K562 (cell line): ENCODE results near the gene MATN1. TPM values are rescaled to one million over a fixed set of nuclear protein-coding genes. Genes with fewer than 3 reads are reported as not detected.
A peak's percentile ranks its signal among the peaks of the same experiment; 100 is the strongest.

Experiments used
- ATAC-seq: fragments of 200-7000 bp; cut with Tn5 transposase; 3 replicates; pipeline ENCODE4 v1.9.1; 2020; ENCODE audit warnings: moderate library complexity
- BruUV-seq: library from RNA; stranded (reverse); fragments of 400-500 nt; replicated peaks from 2 replicates; lab custom pipeline; 2021; lab: Mats Ljungman, UMichigan
- CTCF ChIA-PET: fragments of 300-600 bp; formaldehyde crosslinking; extraction: SDS; loops from one replicate; lab custom pipeline; 2021; ENCODE audit warnings: low intra/inter-chr PET ratio; lab: Yijun Ruan, JAX
- POLR2A ChIA-PET: fragments of 300-600, 350-650 bp; sonication (Branson Sonifier 250); formaldehyde crosslinking; extraction: SDS; loops from one replicate; lab custom pipeline; 2021; ENCODE audit warnings: antibody characterized with exemption, inconsistent platforms; lab: Yijun Ruan, JAX
- DNase-seq, 4 experiments: peaks; one replicate each; pipeline versions ENCODE4 v3.0.0 to v3.0.0-alpha.2; 2011 to 2018; ENCODE audit warnings: low spot score in 3 of 4, mixed read lengths in 3 of 4; ENCODE audit errors: extremely low read depth in 1 of 4
- FAIRE-seq: peaks from 2 replicates; lab custom pipeline; 2011; peaks lifted over from hg19 to GRCh38; lab: Jason Lieb, UNC
- H2AFZ ChIP-seq: 2 replicates; pipeline ENCODE4 v1.6.0; 2011; ENCODE audit warnings: low read depth, low read length, control low read depth, inconsistent platforms
- H3K27ac ChIP-seq: fragments of 200-600 bp; 3 replicates; pipeline ENCODE4 v1.8.0; 2011; ENCODE audit warnings: low read depth, mild to moderate bottlenecking, control low read depth, inconsistent platforms, low read length, moderate library complexity, mixed read lengths; ENCODE audit errors: extremely low read depth
- H3K27me3 ChIP-seq, 2 experiments: fragments of 300-600 bp in 1 of 2; 2 replicates in 1 of 2; 3 replicates in 1 of 2; pipeline versions ENCODE4 v1.6.0 to v1.8.0; 2011; ENCODE audit warnings: inconsistent platforms in 2 of 2, low read length in 2 of 2, mild to moderate bottlenecking in 1 of 2, mixed read lengths in 1 of 2, moderate library complexity in 1 of 2; ENCODE audit not compliant: control insufficient read depth in 2 of 2, insufficient read depth in 2 of 2
- H3K36me3 ChIP-seq: fragments of 300-600 bp; 3 replicates; pipeline ENCODE4 v1.8.0; 2011; ENCODE audit warnings: mild to moderate bottlenecking, low read length, inconsistent platforms; ENCODE audit not compliant: control insufficient read depth, insufficient read depth
- H3K4me1 ChIP-seq, 2 experiments: fragments of 200-600 bp in 1 of 2; replicated peaks in 1 of 2; 2 replicates in 1 of 2; 3 replicates in 1 of 2; pipeline versions ENCODE4 v1.5.1 to v1.8.0; 2011; ENCODE audit warnings: inconsistent platforms in 2 of 2, low read length in 2 of 2, mild to moderate bottlenecking in 1 of 2, mixed read lengths in 1 of 2, moderate library complexity in 1 of 2; ENCODE audit not compliant: control insufficient read depth in 2 of 2, insufficient read depth in 2 of 2
- H3K4me2 ChIP-seq: 2 replicates; pipeline ENCODE4 v1.6.1; 2011; ENCODE audit warnings: low read length, control low read depth, inconsistent platforms, mixed read lengths; ENCODE audit not compliant: insufficient read depth
- H3K4me3 ChIP-seq: fragments of 200-600 bp; sonication (generic), shearing (Covaris generic); 2 replicates; pipeline ENCODE4 v1.5.1; 2016; ENCODE audit warnings: control low read depth, inconsistent platforms
- H3K79me2 ChIP-seq: fragments of 200-600 bp; 3 replicates; pipeline ENCODE4 v1.8.0; 2011; ENCODE audit warnings: low read length, inconsistent platforms; ENCODE audit not compliant: control insufficient read depth, insufficient read depth
- H3K9ac ChIP-seq, 2 experiments: 2 replicates each; pipeline versions ENCODE4 v1.6.0 to v1.6.1; 2011; ENCODE audit warnings: low read depth in 2 of 2, low read length in 2 of 2, control low read depth in 1 of 2, inconsistent platforms in 1 of 2, mild to moderate bottlenecking in 1 of 2, mixed read lengths in 1 of 2; ENCODE audit not compliant: insufficient read depth in 1 of 2
- H3K9me1 ChIP-seq: one replicate; pipeline ENCODE4 v1.6.0; 2011; ENCODE audit warnings: inconsistent platforms, mild to moderate bottlenecking, low read length, moderate library complexity; ENCODE audit not compliant: control insufficient read depth, insufficient read depth
- H3K9me3 ChIP-seq: replicated peaks from 2 replicates; pipeline ENCODE4 v1.5.1; 2011; ENCODE audit warnings: low read depth, low read length, inconsistent platforms; ENCODE audit not compliant: control insufficient read depth, insufficient read depth
- H4K20me1 ChIP-seq: replicated peaks from 2 replicates; pipeline ENCODE4 v1.6.1; 2011; ENCODE audit warnings: low read length, inconsistent platforms, mixed read lengths; ENCODE audit not compliant: control insufficient read depth, insufficient read depth
- ATF7 ChIP-seq: fragments of 450-650 bp; IDR thresholded peaks from 2 replicates; pipeline ENCODE4 v1.7.1; 2014; ENCODE audit warnings: mild to moderate bottlenecking, moderate library complexity
- BRD4 ChIP-seq: fragments of 200-600 bp; sonication (generic); IDR thresholded peaks from 2 replicates; pipeline ENCODE4 v1.6.1; 2017; ENCODE audit warnings: inconsistent platforms
- CAMTA2 ChIP-seq: fragments of 250-450 bp; sonication (Bioruptor Pico); conservative IDR thresholded peaks from 2 replicates; pipeline ENCODE4 v1.5.1; 2022
- CBX2 ChIP-seq: fragments of 200-600 bp; sonication (generic); IDR thresholded peaks from one replicate; pipeline ENCODE4 v1.6.1; 2012; ENCODE audit warnings: mild to moderate bottlenecking, low read length, inconsistent platforms; ENCODE audit not compliant: insufficient read depth, poor library complexity, severe bottlenecking
- DPF2 ChIP-seq: fragments of 450-650 bp; IDR thresholded peaks from 2 replicates; pipeline ENCODE4 v1.6.1; 2016
- ERF ChIP-seq: fragments of 450-650 bp; formaldehyde crosslinking; IDR thresholded peaks from 2 replicates; pipeline ENCODE4 v1.4.0; 2020; ENCODE audit warnings: mild to moderate bottlenecking, mixed read lengths
- NCOA6 ChIP-seq: fragments of 450-650 bp; IDR thresholded peaks from 2 replicates; pipeline ENCODE4 v1.6.1; 2017; ENCODE audit warnings: mild to moderate bottlenecking
- PHF21A ChIP-seq: fragments of 450-650 bp; IDR thresholded peaks from 2 replicates; pipeline ENCODE4 v1.6.1; 2017; ENCODE audit warnings: low read depth, borderline replicate concordance
- RHOXF2B ChIP-seq: fragments of 250-450 bp; sonication (Bioruptor Pico); conservative IDR thresholded peaks from 2 replicates; pipeline ENCODE4 v1.5.1; 2021
- SMARCA5 ChIP-seq: fragments of 450-650 bp; IDR thresholded peaks from 2 replicates; pipeline ENCODE4 v1.6.1; 2016
- TEAD1 ChIP-seq, 2 experiments: fragments of 450-650 bp in 1 of 2; sonication (generic) in 1 of 2; formaldehyde crosslinking; IDR thresholded peaks; 2 replicates each; pipeline versions ENCODE4 v1.4.0 to v1.8.0; 2020 to 2022; ENCODE audit warnings: mild to moderate bottlenecking in 2 of 2, missing genetic modification reagents in 1 of 2
- ZKSCAN3 ChIP-seq: fragments of 250-450 bp; sonication (Bioruptor Pico); IDR thresholded peaks from 2 replicates; pipeline ENCODE4 v1.4.0; 2020
- ZNF197 ChIP-seq: fragments of 200-800 bp; sonication (Bioruptor generic); IDR thresholded peaks from 2 replicates; pipeline ENCODE4 v1.6.1; 2016; ENCODE audit warnings: low read depth, missing genetic modification characterization, missing compliant biosample characterization
- WGBS: fragments of 100-300 bp; shearing (Covaris generic); methylation state at CpG from one replicate; pipeline ENCODE4 v1.1.6; 2016; ENCODE audit warnings: low coverage, mixed read lengths; ENCODE audit not compliant: insufficient coverage; ENCODE audit errors: missing lambda C conversion rate; 5-methylcytosine and 5-hydroxymethylcytosine counted together
- in situ Hi-C: fragments of 300-500 bp; cut with MboI; formaldehyde crosslinking; loops from 4 replicates; pipeline ENCODE4 v1.15.0; 2018; ENCODE audit warnings: inconsistent platforms, mixed read lengths
- intact Hi-C: fragments of 100-400 bp; cut with micrococcal nuclease; formaldehyde crosslinking; loops from 2 replicates; pipeline ENCODE4 v1.14.2; 2022
- polyA plus RNA-seq, 8 experiments: library from polyadenylated mRNA; depleted of rRNA in 4 of 8; stranded (reverse) in 5 of 8; unstranded in 3 of 8; fragments of >200 nt; fragmentation: Nextera tagmentation in 2 of 8; fragmentation: Illumina TruSeq in 1 of 8; extraction: Ambion mirVana in 2 of 8; extraction: Trizol in 1 of 8; gene quantifications; 2 replicates each; pipeline versions ENCODE4 v1.2.1 to v1.2.3, GENCODE V29; 2011 to 2014; ENCODE audit warnings: inconsistent platforms in 1 of 8, missing spikeins in 1 of 8
- total RNA-seq, 7 experiments: library from RNA; depleted of rRNA in 6 of 7; stranded (reverse); fragments of >200 nt in 6 of 7; fragmentation: Illumina TruSeq in 2 of 7; extraction: Trizol in 2 of 7; gene quantifications; 2 replicates each; pipeline versions ENCODE4 v1.2.1 to v1.2.3, GENCODE V29; 2011 to 2021; ENCODE audit warnings: low replicate concordance in 1 of 7
- TF ChIP-seq, protein P1 (sequence below): conservative IDR thresholded peaks from 2 replicates; pipeline ENCODE4 v1.6.1; 2011; ENCODE audit warnings: low read depth, mild to moderate bottlenecking, low read length; ENCODE audit not compliant: control insufficient read depth
- TF ChIP-seq, protein P2 (sequence below): sonication (generic); formaldehyde crosslinking; IDR thresholded peaks from 2 replicates; pipeline ENCODE4 v1.8.0; 2022; ENCODE audit warnings: mild to moderate bottlenecking, missing genetic modification reagents

The MATN1 gene
- total and polyA plus RNA-seq, 9 of the 15 experiments (the other 6 are each of a cell fraction or from before 2014, with no cell fraction given), result 0.10 to 2.3 (median 1.2) TPM

DNA sequence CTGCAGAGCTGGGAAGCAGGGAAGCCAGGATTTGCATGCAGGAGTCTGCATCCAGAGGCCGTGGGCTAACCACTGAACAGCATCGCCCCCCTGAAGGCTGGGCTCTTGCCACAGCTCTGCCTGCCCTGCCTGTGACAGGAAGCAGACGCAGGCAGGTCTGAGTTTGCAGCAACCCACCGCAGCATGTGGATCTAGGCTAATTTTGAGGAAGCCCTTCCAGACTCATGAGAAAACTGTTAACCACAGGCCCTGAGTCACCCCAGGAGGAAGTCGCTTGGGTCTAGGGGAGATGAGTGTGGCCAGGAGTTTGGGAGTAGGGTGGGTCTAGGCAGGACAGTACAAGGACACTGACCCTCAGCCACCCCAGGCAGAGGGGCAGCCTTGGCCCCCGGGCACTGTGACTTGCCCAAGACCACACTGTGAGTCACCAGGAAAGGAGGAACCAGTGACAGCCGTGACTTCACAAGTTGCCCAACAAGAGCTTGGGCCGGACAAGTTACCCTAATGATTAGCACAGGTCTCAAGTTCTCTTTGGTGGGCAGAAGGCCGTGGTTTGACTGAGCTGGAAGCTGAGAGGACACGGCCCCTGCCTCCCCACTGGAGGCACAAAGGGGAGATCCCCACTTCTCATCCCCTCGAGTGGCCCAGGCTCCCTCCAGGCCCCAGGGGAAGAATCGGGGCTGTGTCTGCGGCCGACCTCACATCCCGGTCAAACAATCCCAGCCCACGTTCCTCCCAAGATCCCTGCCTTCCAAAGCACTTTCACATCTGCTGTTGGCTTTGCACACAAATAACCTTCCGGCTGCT is 33.4 kb upstream of the MATN1 start (continued):
- TF ChIP-seq, protein P1, sequence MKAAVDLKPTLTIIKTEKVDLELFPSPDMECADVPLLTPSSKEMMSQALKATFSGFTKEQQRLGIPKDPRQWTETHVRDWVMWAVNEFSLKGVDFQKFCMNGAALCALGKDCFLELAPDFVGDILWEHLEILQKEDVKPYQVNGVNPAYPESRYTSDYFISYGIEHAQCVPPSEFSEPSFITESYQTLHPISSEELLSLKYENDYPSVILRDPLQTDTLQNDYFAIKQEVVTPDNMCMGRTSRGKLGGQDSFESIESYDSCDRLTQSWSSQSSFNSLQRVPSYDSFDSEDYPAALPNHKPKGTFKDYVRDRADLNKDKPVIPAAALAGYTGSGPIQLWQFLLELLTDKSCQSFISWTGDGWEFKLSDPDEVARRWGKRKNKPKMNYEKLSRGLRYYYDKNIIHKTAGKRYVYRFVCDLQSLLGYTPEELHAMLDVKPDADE, result no peak

DNA sequence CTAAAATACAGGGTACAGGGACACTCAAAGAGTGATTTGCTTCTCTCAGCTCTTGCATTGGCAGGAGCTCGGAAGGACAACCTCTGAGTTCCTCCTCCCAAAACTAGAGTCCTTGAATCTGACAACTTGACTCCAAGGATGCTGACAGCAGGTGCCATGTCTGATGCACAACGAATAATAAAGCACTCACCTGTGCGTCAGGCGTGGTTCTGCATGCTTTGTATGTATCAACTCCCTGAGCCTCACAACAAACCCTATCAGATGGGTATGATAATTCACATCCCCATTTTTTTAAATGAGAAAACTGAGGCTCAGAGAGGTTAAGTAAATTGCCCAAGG is 32.8 kb upstream of the MATN1 start:
- WGBS, result 86% methylated on average over 4 of the region's 4 CpGs
- Histone ChIP-seq H3K9me1 (no peaks in the 10 kb centered on the region), H3K4me2 (peak overlapping the region; percentile 53), H3K79me2 (peaks cover 21% of the 10 kb centered on the region; the same call in 2 of the 3 replicates), H3K27ac (peak overlapping the region; percentile 81), H3K9me3 (no peaks in the 10 kb centered on the region), H4K20me1 (no peaks in the 10 kb centered on the region), H2AFZ (peak overlapping the region; percentile 79), H3K4me1 (peaks cover 57 to 60% of the 10 kb centered on the region in 2 experiments), H3K9ac (peak overlapping the region in 1 of 2 experiments; percentile 85; a peak in 2 of 4 replicates), H3K36me3 (no peaks in the 10 kb centered on the region), H3K27me3 (no peaks in the 10 kb centered on the region), H3K4me3 (no peak overlapping the region)
- POLR2A ChIA-PET, result interaction anchor here (0.6 to 4.3 kb wide), 3 partner anchors 12 to 27 kb away, joined by 3 to 22 read pairs (median 3); no protein-coding TSS in a partner anchor
- DNase-seq (no peak), ATAC-seq (no peak), FAIRE-seq (no peak)
- no TSS peak for BruUV-seq
- in situ Hi-C loops, result no loop called here
- CTCF ChIA-PET, result no interaction called here
- intact Hi-C loops, result no loop called here
- TF ChIP-seq ZNF197 (CRISPR knock-in tag), result no peak
- TF ChIP-seq, protein P2, sequence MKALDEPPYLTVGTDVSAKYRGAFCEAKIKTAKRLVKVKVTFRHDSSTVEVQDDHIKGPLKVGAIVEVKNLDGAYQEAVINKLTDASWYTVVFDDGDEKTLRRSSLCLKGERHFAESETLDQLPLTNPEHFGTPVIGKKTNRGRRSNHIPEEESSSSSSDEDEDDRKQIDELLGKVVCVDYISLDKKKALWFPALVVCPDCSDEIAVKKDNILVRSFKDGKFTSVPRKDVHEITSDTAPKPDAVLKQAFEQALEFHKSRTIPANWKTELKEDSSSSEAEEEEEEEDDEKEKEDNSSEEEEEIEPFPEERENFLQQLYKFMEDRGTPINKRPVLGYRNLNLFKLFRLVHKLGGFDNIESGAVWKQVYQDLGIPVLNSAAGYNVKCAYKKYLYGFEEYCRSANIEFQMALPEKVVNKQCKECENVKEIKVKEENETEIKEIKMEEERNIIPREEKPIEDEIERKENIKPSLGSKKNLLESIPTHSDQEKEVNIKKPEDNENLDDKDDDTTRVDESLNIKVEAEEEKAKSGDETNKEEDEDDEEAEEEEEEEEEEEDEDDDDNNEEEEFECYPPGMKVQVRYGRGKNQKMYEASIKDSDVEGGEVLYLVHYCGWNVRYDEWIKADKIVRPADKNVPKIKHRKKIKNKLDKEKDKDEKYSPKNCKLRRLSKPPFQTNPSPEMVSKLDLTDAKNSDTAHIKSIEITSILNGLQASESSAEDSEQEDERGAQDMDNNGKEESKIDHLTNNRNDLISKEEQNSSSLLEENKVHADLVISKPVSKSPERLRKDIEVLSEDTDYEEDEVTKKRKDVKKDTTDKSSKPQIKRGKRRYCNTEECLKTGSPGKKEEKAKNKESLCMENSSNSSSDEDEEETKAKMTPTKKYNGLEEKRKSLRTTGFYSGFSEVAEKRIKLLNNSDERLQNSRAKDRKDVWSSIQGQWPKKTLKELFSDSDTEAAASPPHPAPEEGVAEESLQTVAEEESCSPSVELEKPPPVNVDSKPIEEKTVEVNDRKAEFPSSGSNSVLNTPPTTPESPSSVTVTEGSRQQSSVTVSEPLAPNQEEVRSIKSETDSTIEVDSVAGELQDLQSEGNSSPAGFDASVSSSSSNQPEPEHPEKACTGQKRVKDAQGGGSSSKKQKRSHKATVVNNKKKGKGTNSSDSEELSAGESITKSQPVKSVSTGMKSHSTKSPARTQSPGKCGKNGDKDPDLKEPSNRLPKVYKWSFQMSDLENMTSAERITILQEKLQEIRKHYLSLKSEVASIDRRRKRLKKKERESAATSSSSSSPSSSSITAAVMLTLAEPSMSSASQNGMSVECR (CRISPR knock-in tag), result peak; percentile 60; the same call in 1 of the 2 replicates
- TF ChIP-seq ATF7, result no peak
- TF ChIP-seq CBX2, result no peak
- TF ChIP-seq ZKSCAN3 (CRISPR knock-in tag), result 0 out of 2 replicates have a peak, but pooled peaks have one; percentile 5
- TF ChIP-seq TEAD1 (CRISPR knock-in tag; IDR thresholded peaks at IDR 0.05), result 0 out of 4 replicates have a peak, but pooled peaks of 1 of the 2 experiments have one; percentile 50
- TF ChIP-seq CAMTA2 (CRISPR knock-in tag), result no peak
- TF ChIP-seq RHOXF2B (CRISPR knock-in tag), result no peak
- peak; percentile 74; the same call in 1 of the 2 replicates for TF ChIP-seq SMARCA5
- no peak for TF ChIP-seq ERF
- TF ChIP-seq DPF2, result no peak
- TF ChIP-seq NCOA6, result no peak
- no peak for TF ChIP-seq PHF21A
- TF ChIP-seq BRD4, result no peak
